OCI-M1 (cell line): Measurements from ENCODE around the gene TOM1L2.
A peak's percentile ranks its signal among the peaks of the same experiment; 100 is the strongest.
"Not testable (repeated sequence)": the region's sequence is repeated elsewhere in the genome, so short reads cannot be mapped to it uniquely, and the experiment has no call there.

ENCODE experiments used
- DNase-seq: peaks from one replicate; lab custom pipeline; 2025; lab: John Stamatoyannopoulos, UW

TOM1L2 gene

DNA sequence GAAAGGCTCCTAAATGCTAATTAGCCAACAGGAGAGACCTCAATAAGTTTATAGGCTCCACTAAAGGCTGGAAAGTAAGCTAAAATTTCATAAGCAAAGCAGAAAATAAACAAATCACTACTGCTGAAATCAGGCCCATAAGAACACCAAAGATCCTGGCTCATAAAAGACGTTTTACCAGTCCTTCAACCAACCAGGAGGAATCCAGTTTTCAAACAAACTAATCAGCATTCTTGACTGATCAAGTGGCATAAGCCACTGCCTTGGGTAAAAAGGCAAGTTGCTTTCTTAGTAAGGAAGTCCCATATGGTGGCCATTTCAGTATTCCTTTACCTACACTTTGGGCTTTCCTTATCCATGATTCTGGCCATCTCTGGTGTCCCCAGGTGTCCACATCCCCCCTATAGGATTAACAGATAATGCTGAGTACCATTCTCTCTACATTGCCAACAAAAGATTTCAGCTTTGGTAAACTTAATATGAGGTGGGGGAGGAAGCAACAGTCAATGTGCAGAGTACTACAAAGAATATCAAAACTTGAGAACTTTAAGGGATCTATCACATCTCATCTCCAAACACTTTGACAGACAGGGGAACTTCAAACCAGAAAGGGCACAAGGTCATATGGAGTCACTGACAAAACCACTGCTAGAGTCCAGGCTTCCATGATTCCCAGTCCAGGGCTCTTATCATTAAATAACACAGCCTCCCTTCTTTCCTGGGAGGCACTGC lies 1.3 kb downstream of the TOM1L2 start:
- peak; percentile 5 for DNase-seq

DNA sequence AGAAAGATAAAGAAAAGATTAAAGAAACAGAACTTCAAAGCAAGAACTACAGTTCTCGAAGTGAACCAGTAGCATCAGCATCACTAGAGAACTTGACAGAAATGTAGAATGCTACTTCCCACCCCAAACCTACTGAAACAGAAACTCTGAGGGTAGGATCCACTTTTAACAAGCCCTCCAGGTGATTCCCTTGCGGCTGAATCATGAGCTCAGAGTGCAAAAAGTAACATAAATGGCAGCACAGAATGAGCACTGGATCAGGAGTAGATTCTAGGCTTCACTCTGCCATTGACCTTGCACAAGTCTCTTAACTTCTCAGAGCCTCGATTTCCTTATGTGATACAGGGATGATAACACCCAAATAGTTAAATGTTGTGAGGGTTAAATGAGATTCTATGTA lies 5.8 kb downstream of the TOM1L2 start:
- no peak for DNase-seq

DNA sequence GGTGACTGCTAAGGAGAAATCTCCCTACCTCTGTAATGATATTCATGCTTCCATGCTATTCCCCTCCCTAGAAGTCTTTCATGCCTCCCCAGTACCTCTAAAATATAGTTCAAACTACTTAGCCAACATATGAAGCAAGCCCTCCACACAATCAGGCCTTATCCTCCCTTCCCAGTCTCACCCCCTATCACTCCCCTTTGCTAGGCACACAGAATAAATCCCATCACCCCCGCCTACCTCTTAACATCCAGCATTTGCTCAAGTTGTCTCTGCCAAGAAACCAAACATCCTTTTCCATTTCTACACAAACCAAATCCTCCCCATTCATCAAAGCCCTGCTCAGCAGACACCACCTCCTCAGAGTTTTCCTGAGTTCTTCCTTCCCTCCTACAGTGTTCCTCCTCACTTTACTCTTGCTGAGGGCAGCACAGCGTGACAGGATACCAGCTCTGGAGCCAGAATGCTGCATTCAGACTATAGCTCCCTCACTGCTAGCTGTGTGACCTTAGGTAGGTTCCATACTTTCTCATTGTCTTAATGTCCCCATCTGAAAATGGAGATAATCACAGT lies 7.0 kb downstream of the TOM1L2 start:
- no peak for DNase-seq

DNA sequence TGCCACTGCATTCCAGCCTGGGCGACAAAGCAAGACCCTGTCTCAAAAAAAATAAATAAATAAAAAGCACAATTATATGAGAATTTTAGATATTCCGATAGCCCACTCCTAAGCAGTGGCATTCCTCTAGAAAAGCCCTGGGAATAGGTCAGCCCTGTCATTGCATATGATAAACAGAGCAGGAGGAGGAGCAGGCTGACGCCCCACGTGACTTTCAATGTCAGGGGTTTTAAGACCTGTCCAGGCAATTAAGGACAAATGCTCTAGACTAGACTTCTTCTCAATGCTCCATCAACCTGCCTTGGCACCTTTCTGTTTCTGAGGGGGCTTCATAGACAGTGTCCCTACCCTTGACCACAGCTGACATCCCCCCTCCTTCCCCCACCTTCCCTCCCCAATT lies 7.5 kb downstream of the TOM1L2 start:
- no peak for DNase-seq

DNA sequence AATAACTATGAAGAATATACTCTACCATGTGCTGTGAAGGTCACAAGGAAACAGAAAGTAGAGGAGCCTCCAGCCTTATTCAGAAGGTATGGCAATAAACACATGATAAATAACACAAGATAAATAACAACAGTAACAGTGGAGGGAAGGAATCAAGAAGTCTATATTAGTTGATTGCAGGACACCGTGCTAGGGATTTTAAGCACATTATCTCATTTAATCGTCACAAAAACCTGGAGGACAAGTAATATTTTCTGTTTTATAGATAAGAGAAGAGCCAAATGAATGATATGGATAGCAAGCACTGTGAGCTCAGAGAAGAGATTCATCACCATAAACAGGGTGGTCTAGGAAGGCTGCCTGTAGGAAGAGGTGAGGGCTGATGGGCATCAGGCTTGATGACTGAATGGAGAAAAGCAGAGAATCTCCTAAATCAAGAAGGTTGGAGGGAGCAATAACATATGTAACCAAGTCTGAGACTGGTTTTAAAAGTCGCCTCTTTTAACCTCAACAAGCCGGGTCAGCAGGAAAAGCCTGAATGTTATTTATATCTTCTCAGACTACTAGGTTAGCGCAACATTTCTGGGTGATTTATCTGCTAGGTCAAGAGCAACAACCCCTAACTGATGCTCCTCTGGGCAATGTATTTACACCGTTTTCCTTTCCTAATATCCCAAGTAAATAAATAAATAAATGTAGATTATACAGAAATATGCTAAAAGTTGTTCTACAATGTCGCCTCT lies 8.3 kb downstream of the TOM1L2 start:
- no peak for DNase-seq

DNA sequence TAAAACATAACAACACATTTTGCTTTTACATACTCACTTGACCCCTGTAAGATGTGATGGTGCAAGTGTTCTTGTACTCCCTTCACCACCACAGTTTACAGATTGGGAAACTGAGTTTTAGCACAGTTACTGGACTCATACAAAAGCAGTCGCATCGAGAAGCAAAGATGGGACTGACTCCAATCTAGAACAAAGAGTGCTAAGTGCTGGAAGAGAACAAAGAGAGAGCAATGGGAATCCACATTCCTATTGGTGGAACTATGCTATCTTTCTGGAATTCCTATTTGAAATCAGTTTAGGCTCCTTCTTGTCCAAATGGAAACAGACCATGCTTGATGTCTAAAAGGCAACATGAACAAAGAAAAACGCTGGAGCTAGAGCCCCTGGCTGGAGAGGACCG lies 9.1 kb downstream of the TOM1L2 start:
- DNase-seq = no peak

DNA sequence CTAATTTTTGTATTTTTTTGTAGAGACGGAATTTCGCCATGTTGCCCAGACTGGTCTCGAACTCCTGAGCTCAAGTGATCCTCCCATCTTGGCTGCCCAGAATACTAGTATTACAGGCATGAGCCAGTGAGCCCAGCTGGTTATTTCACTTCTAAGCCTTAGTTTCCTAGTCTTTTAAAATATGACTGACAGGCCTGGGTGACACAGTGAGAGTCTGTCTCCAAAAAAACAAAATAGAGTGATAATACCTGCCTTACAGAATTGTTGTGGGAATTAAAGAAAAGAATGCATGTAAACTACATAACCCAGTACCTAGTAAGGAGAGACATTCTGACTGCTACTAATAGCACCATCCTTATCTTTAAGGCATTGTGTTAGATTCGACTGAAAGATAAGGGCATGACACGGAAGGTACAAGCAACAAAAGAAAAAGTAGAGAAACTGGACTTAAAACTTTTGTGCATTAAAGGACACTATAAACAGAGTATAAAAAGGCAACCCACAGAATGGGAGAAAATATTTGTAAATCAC lies 11.6 kb downstream of the TOM1L2 start:
- DNase-seq = no peak

DNA sequence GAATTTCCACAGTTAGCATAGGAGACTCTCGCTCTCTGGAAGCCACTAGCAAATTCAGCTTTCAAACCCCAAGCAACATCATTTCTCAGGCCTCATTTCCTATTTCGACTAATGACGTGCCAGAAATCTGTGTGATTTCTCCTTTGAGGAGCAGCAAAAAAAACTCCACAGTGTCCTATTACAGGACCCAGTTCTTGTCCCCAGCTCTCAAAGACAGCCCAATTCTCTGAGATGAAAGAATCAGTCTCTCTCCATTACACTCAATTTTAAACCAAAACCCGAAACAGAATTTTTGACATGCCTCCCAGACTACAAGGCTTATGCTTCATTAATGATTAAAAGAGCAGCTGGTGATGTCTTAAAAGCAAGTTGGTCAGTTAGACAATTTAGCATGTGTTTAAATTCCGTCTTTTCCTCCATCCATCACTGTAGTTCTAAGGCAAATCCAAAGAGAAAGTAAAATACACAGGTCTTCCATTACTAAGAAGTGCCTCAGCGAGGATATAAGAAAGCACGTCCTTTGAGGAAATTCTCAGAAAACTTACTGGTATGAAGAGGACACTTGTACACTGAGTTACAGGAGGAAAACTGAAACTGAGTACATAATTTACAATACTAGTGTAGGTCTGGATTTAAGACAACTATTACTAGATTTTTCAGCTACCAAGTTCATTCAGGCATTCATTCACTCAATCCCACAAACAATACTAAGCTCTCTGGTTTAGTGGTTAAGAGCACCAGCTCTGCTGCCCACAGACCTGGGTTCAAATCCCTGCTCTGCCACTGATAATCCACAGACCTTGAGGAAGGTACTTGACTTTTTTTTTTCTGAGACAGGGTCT lies 12.5 kb downstream of the TOM1L2 start:
- DNase-seq = peak; percentile 68

DNA sequence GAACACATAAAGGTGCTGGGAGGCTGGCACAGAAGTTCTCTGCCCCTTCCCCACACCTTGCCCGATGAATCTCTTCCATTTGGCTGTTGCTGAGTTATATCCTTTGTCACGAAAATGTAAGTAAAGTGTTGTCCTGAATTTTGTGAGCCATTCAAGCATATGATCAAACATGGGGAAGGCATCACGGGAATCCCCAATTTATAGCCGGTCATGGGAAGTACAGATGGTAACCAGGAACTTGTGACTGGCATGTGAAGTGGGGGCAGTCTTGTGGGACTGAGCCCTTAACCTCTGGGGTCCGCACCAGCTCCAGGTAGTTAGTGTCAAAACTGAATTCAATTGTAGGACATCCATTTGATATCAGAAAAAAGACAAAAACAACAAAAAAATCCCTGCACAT lies 13.2 kb downstream of the TOM1L2 start:
- no peak for DNase-seq

DNA sequence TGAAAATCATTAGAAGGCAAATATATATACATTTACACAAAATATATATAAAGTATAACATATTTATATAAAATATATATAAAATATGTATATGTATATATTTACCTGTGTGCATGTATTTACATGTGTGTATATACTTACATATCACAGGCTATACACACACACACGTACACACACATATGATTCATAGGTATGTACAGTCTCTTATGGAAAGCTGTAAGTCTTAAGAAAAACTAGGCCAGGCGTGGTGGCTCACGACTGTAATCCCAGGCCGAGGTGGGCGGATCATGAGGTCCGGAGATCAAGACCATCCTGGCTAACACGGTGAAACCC lies 14.7 kb downstream of the TOM1L2 start:
- no peak for DNase-seq

DNA sequence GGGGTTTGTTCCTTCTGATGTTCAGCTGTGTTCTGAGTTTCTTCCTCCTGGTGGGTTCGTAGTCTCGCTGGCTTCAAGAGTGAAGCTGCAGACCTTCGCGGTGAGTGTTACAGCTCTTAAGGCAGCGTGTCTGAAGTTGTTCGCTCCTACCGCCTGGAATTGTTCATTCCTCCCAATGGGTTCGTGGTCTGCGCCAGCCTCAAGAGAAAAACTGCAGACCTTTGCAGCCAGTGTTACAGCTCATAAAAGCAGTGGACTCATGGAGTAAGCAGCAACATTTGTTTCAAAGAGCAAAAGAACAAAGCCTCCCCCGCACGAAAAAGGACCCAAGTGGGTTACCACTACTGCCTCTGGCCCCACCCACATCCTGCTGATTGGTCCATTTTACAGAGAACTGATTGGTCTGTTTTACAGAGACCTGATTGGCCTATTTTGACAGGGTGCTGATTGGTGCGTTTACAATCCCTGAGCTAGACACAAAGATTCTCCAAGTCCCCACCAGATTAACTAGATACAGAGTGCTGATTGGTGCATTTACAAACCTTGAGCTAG lies 16.3 kb downstream of the TOM1L2 start:
- DNase-seq = not testable (repeated sequence)

DNA sequence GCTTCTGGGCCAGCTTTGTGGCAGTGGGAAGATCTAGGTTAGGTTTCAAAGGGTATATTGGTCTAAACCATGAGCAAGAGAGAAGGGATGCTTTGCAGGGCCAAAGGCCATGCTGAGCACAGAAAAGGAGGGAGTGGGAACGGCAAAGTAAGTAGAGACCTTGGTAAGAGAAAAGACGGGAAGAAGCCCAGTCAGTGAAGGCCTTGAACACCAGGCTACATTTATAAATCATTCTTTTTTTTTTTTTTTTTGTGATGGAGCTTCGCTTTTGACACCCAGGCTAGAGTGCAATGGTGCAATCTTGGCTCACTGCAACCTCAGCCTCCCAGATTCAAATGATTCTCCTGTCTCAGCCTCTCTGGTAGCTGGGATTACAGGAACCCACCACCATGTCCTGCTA lies 18.1 kb downstream of the TOM1L2 start:
- no peak for DNase-seq

DNA sequence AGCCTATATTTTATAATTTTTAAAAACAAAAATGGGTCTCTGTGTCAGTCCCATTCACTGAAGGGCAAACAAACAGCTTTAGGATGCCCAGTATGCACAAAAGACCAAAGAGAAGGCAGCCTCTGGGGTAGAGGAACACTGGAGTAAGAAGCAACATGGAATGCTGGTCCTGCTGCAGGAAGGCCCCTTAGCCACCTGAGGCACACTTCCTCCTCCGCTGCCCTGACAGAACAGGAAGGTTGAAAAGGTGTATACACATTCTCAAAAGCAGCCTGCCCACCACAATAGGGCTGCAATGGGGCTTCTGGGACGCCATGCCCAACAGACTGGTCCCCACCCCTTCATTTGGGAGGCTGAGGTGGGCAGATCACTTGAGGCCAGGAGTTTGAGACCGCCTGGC lies 19.5 kb downstream of the TOM1L2 start:
- no peak for DNase-seq

DNA sequence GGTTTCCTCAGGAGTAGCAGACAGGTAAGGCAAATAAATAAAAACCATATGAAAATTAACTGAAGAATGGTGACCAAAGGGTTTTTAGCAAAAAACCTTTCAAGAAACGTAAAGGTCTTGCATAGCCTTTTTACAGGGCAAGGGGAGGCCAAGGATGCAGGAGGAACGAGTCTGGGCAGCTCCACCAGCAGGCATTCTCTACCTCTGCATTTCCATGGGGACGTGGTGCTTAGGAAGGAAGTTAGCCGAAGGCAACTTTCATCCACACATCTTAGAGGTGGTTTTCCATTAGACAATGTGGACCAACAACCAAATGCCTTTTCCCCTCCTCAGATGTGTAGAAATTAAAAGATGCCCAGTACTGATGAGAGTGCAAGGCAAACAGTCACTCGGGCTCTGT lies 20.7 kb downstream of the TOM1L2 start:
- no peak for DNase-seq

DNA sequence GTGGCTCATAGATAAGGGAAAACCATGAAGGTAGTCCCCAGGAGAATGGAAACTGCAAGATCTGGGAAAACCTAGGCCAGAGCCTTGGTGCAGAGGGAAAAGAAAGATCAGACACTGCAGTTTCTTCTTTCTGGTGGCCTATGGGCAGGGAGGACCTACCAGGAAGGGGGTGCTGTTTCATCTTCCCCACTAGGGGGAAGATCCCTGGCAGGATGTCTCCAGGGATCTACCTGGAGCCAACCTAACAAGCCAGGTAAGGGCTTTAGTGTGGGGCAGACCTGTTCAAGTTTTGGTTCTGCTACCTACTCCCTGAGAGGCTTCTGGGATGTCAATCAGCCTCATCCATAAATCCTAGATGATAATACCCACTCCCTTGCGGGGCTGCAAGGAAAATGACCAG lies 21.4 kb downstream of the TOM1L2 start:
- no peak for DNase-seq

DNA sequence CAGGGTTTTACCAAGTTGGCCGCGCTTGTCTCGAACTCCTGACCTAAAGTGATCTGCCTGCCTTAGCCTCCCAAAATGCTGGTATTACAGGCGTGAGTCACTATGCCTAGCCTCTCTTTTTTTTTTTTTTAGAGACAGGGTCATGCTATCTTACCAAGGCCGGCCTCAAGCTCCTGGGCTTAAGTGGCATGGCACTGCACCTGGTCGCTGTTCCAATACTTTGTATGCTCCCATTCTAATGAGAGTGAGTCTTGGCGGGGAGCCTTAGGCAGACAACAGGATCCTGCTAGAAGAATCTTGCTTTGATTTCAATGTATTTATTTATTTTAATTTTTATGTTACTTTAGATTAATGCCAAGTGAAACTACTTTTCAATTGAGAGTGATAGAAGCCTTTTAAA lies 21.9 kb downstream of the TOM1L2 start:
- DNase-seq = no peak

DNA sequence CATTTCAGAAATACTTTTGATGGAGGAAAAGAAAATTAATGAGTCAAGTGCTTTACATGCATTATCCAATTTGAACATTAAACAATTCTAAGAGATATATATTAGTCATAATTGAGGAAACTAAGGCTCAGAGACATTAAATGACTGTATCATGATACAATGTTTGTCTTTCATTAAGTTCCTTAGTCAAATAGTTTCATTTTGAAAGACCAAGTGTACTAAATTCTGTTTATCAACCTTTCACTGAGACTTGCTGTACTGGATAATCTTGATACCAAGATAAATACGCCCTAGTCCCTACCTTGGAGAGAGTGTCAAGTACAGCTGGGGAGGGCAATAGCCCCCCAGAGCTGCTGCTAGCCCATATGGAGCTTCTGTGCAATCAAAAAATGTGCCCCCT lies 24.2 kb downstream of the TOM1L2 start:
- no peak for DNase-seq

DNA sequence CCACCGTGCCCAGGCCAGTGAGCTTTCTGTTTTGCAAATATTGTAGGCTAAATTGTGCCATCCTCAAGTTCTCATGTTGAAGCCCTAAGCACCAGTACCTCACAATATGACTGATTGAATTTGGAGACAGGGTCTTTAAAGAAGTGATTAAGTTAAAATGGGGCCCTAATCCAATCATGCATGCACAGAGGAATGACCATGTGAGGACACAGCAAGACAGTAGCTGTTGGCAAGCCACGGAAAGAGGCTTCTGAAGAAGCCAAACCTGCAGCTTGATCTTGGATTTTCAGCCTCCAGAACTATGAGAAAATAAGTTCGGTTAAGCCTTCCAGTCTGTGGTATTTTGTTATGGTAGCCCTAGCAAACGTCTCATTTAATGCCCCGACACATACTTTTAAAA lies 24.9 kb downstream of the TOM1L2 start:
- DNase-seq = no peak

DNA sequence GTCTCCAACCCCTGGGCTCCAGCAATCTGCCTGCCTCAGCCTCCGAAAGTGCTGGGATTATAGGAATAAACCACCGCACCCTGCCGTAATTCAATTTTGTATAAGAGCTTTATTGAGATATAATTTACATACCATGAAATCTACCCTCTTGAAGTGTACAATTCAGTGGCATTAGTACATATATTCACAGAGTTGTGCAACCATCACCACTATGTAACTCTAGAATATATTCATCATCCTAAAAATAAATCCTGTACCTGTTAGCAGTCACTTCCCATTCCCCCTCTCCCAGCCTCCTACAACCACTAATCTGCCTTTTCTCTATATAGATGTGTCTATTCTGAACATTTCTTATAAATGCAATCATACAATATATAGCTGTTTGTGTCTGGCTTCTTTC lies 26.1 kb downstream of the TOM1L2 start:
- DNase-seq = no peak

DNA sequence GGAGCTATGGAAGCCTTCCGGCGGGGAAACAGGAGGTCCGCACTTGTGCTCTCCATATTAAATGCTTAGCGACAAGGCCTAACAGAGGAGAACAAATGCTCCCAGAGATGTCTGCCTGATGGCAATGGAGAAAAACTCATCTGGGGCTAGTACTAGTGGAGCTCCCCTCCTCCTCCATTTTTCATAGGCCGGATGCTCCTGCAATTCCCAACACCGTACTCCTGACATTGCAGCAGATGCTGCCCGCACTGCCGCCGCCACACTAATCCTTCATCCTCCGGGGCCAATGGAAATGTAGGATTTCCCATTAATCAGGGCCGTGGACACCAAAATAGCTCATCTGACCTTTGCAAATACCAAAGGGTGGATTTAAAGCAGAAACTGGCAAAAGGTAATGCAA lies 27.5 kb downstream of the TOM1L2 start:
- DNase-seq = no peak

DNA sequence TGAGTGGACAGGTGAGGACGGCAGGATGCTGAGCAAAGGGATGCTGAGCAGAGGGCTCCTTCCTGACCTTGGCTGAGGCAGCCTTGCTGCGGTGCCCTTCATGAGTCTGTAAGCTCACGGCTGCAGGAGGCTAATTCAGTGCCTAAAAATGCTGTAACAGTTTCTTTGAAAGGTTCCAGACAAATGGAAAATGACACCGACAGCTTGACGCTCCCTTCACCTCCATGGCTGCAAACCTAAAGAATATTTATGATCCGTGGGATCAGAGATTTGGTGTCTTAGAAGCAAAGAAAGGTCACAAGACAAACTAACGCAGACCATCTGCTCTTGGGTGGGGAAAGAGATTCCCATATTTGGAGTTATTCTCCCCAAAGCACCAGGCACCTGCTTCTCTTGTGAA lies 28.0 kb downstream of the TOM1L2 start:
- DNase-seq = no peak
